Testis (tissue), 3 donors: ENCODE results near the gene CES5A. TPM values are rescaled to one million over a fixed set of nuclear protein-coding genes. Genes with fewer than 3 reads are reported as not detected.

ENCODE experiments used
- DNase-seq: peaks from one replicate; pipeline ENCODE4 v3.0.0-alpha.2; 2019
- H3K27ac ChIP-seq, 2 donors: fragments of 200-600 bp; sonication (generic); one replicate each; pipeline ENCODE4 v1.5.1; 2019
- H3K27me3 ChIP-seq: fragments of 200-600 bp; sonication (generic); one replicate; pipeline ENCODE4 v1.5.1; 2019
- H3K36me3 ChIP-seq: fragments of 200-600 bp; sonication (generic); one replicate; pipeline ENCODE4 v1.5.1; 2017; ENCODE audit warnings: low read depth; ENCODE audit errors: missing control alignments
- H3K4me1 ChIP-seq: fragments of 200-600 bp; sonication (generic); one replicate; pipeline ENCODE4 v1.5.1; 2019
- H3K4me3 ChIP-seq, 2 donors: fragments of 200-600 bp; sonication (generic); one replicate each; pipeline ENCODE4 v1.5.1; 2017 to 2019
- H3K9me3 ChIP-seq: fragments of 200-600 bp; sonication (generic); one replicate; pipeline ENCODE4 v1.5.1; 2017
- CTCF ChIP-seq, 3 experiments: fragments of 450-650 bp in 2 of 3; fragments of 200-600 bp in 1 of 3; sonication (generic) in 1 of 3; IDR thresholded peaks; one replicate each; pipeline ENCODE4 v1.5.1; 2016 to 2019; ENCODE audit warnings: antibody characterized with exemption in 3 of 3, mild to moderate bottlenecking in 2 of 3, moderate library complexity in 1 of 3
- POLR2A ChIP-seq: fragments of 450-650 bp; IDR thresholded peaks from one replicate; pipeline ENCODE4 v1.6.1; 2017; ENCODE audit warnings: antibody characterized with exemption, mild to moderate bottlenecking, moderate library complexity
- WGBS, 2 donors: methylation state at CpG; one replicate each; pipeline ENCODE4 v1.1.5; 2018; 5-methylcytosine and 5-hydroxymethylcytosine counted together
- intact Hi-C: fragments of 100-400 bp; cut with DNase I; formaldehyde crosslinking; loops from one replicate; pipeline ENCODE4 v1.15.1; 2023; ENCODE audit warnings: low total_unique reads
- polyA plus RNA-seq: library from polyadenylated mRNA; stranded (reverse); fragments of 350-450 nt; fragmentation: Illumina TruSeq; extraction: RNeasy Lipid Tissue Mini Kit (QIAGEN cat#74804); gene quantifications from one replicate; pipeline ENCODE4 v1.2.3, GENCODE V29; 2014; ENCODE audit warnings: low read depth, low replicate concordance; ENCODE audit not compliant: insufficient read depth
- total RNA-seq, 2 donors: library from RNA; depleted of rRNA; stranded (reverse); fragments of >200 nt; gene quantifications; one replicate each; pipeline ENCODE4 v1.2.3, GENCODE V29; 2016

CES5A gene
- total and polyA plus RNA-seq, 3 donors from 2014 or later: 0.83 to 1.5 TPM; not detected in 1

DNA sequence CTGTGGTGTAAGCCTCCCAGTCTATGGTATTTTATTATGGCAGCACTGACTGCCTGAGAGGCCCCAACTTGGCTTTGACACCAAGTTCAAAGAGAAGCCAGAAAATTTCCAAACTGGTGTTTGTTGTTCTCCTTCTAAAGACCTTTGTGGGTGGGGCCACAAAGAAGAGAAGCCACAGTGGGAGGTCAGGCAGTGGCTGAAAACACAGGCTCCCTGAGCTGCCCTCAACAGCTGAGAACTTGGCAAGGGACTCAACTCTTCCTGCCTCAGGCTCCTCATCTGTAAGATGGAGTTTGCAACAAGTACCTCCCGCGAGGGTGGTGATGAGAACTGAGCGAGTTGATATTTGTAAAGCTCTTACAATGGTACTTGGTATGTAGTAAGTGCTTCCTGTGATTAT is 18.2 kb downstream of the CES5A start:
- no peak for DNase-seq
- Histone ChIP-seq H3K4me3 (no peak overlapping the region), H3K4me1 (no peaks in the 10 kb centered on the region), H3K27ac (no peak overlapping the region), H3K9me3 (no peaks in the 10 kb centered on the region), H3K27me3 (no peaks in the 10 kb centered on the region), H3K36me3 (no peaks in the 10 kb centered on the region)
- intact Hi-C loops: no loop called here
- WGBS, 2 donors: 92 to 93% methylated on average over 3 of the region's 3 CpGs
- TF ChIP-seq CTCF (IDR thresholded peaks at IDR 0.05): no peak
- no peak for TF ChIP-seq POLR2A

GRCh38 chr16:55853114-55853513 is 22.1 kb downstream of the CES5A start:
- 87 to 88% methylated on average over 3 of the region's 3 CpGs for WGBS, 2 donors
- intact Hi-C loops: no loop called here
- H3K27me3 ChIP-seq: no peaks in the 10 kb centered on the region
- no peak overlapping the region for H3K27ac ChIP-seq
- H3K4me1 ChIP-seq: no peaks in the 10 kb centered on the region
- no peak for DNase-seq
- H3K4me3 ChIP-seq: no peak overlapping the region
- no peaks in the 10 kb centered on the region for H3K36me3 ChIP-seq
- H3K9me3 ChIP-seq: no peaks in the 10 kb centered on the region
- TF ChIP-seq CTCF (IDR thresholded peaks at IDR 0.05) (no peak), POLR2A (no peak)

DNA sequence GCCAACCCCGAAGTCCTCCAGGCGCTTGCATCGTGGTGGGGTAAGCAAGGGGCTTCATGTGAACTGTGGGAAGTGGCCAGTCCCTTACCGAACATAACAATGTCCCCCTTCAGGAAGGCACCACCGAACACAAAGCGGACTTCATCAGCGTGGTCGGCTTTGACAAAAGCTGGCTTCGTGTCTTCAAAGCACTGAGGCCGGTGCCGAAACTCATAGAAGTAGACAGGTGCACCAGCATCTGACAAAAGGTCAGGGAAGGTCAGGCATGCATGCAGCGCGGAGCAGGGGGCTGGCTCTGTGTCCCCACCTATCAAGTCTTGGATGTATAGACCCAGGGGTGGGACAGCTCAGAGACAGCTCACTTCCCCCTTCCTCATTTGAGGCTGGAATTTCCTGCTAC is 25.6 kb downstream of the CES5A start:
- no peaks in the 10 kb centered on the region for H3K9me3 ChIP-seq
- DNase-seq: no peak
- 80 to 91% methylated on average over 11 to 13 of the region's 13 CpGs for WGBS, 2 donors
- intact Hi-C loops: loop anchor here (10.0 kb wide), 1 partner anchor 135 kb away; no protein-coding TSS in a partner anchor
- H3K27ac ChIP-seq: no peak overlapping the region
- H3K36me3 ChIP-seq: no peaks in the 10 kb centered on the region
- TF ChIP-seq CTCF (IDR thresholded peaks at IDR 0.05) (no peak), POLR2A (no peak)
- no peaks in the 10 kb centered on the region for H3K4me1 ChIP-seq
- no peak overlapping the region for H3K4me3 ChIP-seq
- H3K27me3 ChIP-seq: no peaks in the 10 kb centered on the region

- Histone ChIP-seq H3K27ac (no peak overlapping the region), H3K4me1 (no peaks in the 10 kb centered on the region), H3K27me3 (no peaks in the 10 kb centered on the region), H3K36me3 (no peaks in the 10 kb centered on the region), H3K9me3 (no peaks in the 10 kb centered on the region), H3K4me3 (no peak overlapping the region)
- no peak for TF ChIP-seq CTCF (IDR thresholded peaks at IDR 0.05)
- TF ChIP-seq POLR2A: no peak
- WGBS, 2 donors: 38 to 40% methylated on average over 11 of the region's 11 CpGs
- intact Hi-C loops: loop anchor here (10.0 kb wide), 1 partner anchor 132 kb away; no protein-coding TSS in a partner anchor
- DNase-seq: no peak
Measured at GRCh38 chr16:55846598-55847346, 28.4 kb downstream of the CES5A start.

- Histone ChIP-seq H3K27ac (no peak overlapping the region), H3K36me3 (no peaks in the 10 kb centered on the region), H3K27me3 (no peaks in the 10 kb centered on the region), H3K9me3 (no peaks in the 10 kb centered on the region), H3K4me3 (no peak overlapping the region), H3K4me1 (no peaks in the 10 kb centered on the region)
- TF ChIP-seq CTCF (IDR thresholded peaks at IDR 0.05): peak in 1 of 3 experiments; percentile 15
- TF ChIP-seq POLR2A: no peak
- WGBS, 2 donors: 51 to 56% methylated on average over 2 of the region's 2 CpGs
- no peak for DNase-seq
- intact Hi-C loops: loop anchor here (10.0 kb wide), 1 partner anchor 128 kb away; no protein-coding TSS in a partner anchor
Measured at GRCh38 chr16:55843105-55843395, 32.1 kb downstream of the CES5A start.
